ENCODE results near the gene SIVA1. TPM values are rescaled to one million over a fixed set of nuclear protein-coding genes. Genes with fewer than 3 reads are reported as not detected.

Gene SIVA1
- total RNA-seq, 1 donor from 2014 or later = 90.1 TPM

DNA sequence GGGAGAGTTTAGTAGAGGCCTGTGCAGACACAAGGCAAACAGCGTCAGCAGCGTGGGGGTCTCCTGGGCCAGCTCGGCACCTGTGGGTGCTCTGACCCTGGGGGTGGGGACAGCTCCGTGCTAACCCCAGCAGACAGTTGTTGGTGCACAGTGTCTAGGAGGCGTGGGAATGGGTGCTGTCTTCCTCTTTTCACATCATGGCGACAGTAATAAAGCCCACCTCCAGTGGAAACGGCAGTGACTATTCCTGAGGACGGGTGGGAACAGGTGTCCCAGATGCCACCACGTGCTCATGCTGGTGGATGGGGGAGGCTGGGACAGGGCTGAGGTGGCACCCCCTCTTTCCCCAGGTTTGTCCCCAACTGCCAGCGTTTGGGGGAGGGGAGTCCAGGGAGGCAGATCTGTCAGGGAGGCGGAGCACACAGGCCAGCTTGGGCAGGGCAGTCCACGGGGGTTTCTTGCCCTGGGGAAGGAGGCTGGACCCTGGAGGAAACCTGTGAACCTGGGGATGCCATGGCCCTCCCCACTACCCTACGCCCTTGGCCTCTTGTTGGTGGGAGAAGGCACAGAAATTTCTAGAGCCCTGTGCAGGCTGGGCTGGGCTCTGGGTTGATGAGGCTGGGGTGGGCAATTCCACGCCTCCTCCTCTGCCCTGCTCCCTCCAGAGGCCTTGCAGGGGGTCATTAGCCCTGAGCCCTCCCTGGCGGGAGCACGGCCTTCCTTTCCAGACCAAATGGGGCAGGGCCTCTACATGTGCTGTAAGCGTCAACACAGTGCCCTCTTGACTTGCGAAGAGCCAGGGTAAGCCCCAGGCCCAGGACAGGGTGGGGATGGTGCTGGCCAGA is 51.8 kb downstream of the SIVA1 start:
- H3K9me3 Mint-ChIP-seq = no peaks in the 10 kb centered on the region
- no peak for DNase-seq (ENCODE audit: extremely low spot score, unreplicated experiment)
- peaks cover 9% of the 10 kb centered on the region for H3K27me3 Mint-ChIP-seq
- TF ChIP-seq, protein P1, sequence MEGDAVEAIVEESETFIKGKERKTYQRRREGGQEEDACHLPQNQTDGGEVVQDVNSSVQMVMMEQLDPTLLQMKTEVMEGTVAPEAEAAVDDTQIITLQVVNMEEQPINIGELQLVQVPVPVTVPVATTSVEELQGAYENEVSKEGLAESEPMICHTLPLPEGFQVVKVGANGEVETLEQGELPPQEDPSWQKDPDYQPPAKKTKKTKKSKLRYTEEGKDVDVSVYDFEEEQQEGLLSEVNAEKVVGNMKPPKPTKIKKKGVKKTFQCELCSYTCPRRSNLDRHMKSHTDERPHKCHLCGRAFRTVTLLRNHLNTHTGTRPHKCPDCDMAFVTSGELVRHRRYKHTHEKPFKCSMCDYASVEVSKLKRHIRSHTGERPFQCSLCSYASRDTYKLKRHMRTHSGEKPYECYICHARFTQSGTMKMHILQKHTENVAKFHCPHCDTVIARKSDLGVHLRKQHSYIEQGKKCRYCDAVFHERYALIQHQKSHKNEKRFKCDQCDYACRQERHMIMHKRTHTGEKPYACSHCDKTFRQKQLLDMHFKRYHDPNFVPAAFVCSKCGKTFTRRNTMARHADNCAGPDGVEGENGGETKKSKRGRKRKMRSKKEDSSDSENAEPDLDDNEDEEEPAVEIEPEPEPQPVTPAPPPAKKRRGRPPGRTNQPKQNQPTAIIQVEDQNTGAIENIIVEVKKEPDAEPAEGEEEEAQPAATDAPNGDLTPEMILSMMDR (conservative IDR thresholded peaks at IDR 0.05) = no peak
- H3K27ac Mint-ChIP-seq = no peak overlapping the region
- peaks cover 2% of the 10 kb centered on the region for H3K4me1 Mint-ChIP-seq (ENCODE audit: unreplicated experiment)
- H3K36me3 Mint-ChIP-seq = no peaks in the 10 kb centered on the region
- no peak overlapping the region for H3K4me3 Mint-ChIP-seq

DNA sequence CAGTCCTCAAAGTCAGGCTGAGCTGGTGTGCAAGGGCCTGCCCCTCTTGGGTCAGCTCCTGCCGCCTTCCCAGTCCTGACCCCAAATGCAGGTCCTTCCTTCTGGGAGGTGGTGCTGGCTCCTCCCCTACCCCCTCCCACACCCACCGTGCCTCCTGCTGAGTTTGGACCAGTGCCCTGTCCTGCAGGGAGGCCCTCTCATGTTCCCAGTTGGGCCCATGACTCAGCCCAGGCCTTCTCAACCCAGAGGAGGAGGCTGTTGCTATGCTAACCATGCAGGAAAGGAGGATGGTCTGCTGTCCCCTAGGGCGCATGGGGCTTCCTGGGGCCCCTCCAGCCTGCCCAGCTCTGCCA is 52.4 kb downstream of the SIVA1 start:
- H3K4me1 Mint-ChIP-seq (ENCODE audit: unreplicated experiment) = no peaks in the 10 kb centered on the region
- no peak overlapping the region for H3K4me3 Mint-ChIP-seq
- TF ChIP-seq, protein P1 (conservative IDR thresholded peaks at IDR 0.05) = no peak
- peaks cover 6% of the 10 kb centered on the region for H3K27me3 Mint-ChIP-seq
- no peaks in the 10 kb centered on the region for H3K9me3 Mint-ChIP-seq
- no peak for DNase-seq (ENCODE audit: extremely low spot score, unreplicated experiment)
- H3K36me3 Mint-ChIP-seq = no peaks in the 10 kb centered on the region
- no peak overlapping the region for H3K27ac Mint-ChIP-seq

DNA sequence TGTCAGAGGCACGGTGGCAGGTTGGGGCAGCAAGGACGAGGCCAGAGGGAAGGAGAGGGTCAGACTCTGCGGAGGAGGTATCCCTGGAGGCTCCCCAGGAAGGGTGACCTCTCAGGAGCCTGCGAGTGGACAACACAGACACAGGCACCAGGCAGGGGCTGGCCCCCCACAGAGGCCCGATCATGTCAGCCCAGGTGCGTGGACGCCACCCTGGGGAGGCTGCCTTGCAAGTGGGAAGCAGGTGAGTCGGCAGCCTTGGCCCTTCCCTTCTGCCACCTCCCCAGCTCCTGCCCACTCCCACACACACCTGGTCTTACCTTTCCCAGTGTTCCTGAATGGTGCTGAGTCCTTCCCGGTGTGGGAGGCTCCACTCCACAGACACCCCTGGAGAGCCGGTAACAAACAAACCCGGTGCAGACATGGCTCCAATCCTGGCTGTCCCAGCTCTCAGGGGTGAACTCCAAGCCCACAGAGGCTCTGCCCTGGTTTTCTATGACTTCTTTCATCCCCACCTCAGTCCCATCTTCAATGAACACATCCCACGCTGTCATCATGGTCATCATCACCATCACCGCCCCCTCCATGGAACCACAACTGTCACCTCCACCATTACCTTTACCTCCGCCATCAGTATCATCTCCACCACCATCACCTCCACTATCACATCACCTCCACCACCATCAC is 53.1 kb downstream of the SIVA1 start:
- peaks cover 6% of the 10 kb centered on the region for H3K27me3 Mint-ChIP-seq
- H3K4me1 Mint-ChIP-seq (ENCODE audit: unreplicated experiment) = no peaks in the 10 kb centered on the region
- H3K36me3 Mint-ChIP-seq = no peaks in the 10 kb centered on the region
- H3K4me3 Mint-ChIP-seq = peak overlapping the region; percentile 31
- no peaks in the 10 kb centered on the region for H3K9me3 Mint-ChIP-seq
- TF ChIP-seq, protein P1 (conservative IDR thresholded peaks at IDR 0.05) = no peak
- H3K27ac Mint-ChIP-seq = peak overlapping the region; percentile 58
- no peak for DNase-seq (ENCODE audit: extremely low spot score, unreplicated experiment)

DNA sequence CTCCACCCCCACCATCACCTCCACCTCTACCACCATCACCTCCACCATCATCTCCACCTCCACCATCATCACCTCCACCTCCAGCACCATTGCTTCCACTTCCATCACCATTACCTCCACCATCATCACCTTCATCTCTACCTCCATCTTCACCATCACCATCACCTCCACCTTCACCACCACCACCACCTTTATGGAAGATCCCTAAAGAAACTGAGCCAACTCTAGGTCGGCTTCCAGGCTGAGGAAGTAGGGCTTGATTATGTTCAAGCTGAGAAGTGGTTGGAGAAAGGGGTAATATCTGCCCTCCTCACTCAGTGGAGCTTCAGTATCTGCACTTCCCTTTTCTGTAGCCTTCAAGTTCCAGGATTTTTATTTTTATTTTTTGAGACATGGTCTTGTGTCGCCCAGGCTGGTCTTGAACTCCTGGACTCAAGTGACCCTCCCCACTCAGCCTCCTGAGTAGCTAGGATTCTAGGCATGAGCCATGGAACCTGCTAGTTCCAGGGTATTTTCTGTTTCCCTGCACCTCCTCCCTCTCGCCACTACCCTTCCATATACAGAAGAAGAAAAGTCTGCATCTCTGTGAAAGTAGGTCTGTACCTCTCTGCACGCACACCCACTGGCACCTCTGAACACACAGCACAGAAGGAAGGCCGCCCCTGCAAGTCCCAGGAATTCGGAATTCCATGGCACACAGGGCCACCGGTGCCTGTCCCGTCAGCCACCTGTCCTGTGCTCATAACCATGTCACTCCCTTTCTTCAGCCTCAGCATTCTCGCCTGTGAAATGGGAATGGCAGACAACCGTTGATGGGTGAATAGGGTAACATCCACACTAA is 53.9 kb downstream of the SIVA1 start:
- no peak for DNase-seq (ENCODE audit: extremely low spot score, unreplicated experiment)
- TF ChIP-seq, protein P1 (conservative IDR thresholded peaks at IDR 0.05) = no peak
- H3K27me3 Mint-ChIP-seq = peaks cover 3% of the 10 kb centered on the region
- no peak overlapping the region for H3K4me3 Mint-ChIP-seq
- no peaks in the 10 kb centered on the region for H3K4me1 Mint-ChIP-seq (ENCODE audit: unreplicated experiment)
- H3K36me3 Mint-ChIP-seq = no peaks in the 10 kb centered on the region
- H3K27ac Mint-ChIP-seq = peak overlapping the region; percentile 58
- H3K9me3 Mint-ChIP-seq = no peaks in the 10 kb centered on the region

DNA sequence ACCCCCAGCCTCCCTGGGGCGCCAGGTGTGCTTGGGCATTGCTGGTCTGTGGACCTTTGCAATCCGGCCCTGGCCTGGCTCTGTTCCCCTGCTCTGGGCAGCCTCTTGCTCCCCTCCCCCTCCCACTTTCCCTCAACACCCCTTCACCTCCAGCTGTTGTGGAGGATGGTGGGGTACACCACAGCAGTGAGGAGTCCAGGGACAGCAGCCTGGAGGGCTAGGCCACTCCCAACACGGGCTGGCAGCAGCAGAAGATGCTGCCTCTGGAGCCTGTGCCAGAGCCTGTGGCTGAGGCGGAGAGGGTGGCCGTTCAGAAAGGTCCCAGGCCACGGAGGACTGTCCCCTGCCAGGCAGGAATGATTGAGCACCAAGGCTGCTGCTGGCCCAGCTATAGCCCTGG is 55.5 kb downstream of the SIVA1 start:
- no peaks in the 10 kb centered on the region for H3K9me3 Mint-ChIP-seq
- TF ChIP-seq, protein P1 (conservative IDR thresholded peaks at IDR 0.05) = no peak
- no peak for DNase-seq (ENCODE audit: extremely low spot score, unreplicated experiment)
- peaks cover 2% of the 10 kb centered on the region for H3K4me1 Mint-ChIP-seq (ENCODE audit: unreplicated experiment)
- no peak overlapping the region for H3K4me3 Mint-ChIP-seq
- no peaks in the 10 kb centered on the region for H3K36me3 Mint-ChIP-seq
- no peak overlapping the region for H3K27ac Mint-ChIP-seq
- H3K27me3 Mint-ChIP-seq = no peaks in the 10 kb centered on the region

Other genes starting within 250 kb of the SIVA1 start
- not detected in 2 replicates for gene C14orf180, start 173.4 kb upstream of the SIVA1 start, total RNA-seq (ENCODE audit: low replicate concordance)
- gene TMEM179, start 148.4 kb upstream of the SIVA1 start, total RNA-seq (ENCODE audit: low replicate concordance) = 5.6 and 9.0 TPM in 2 replicates
- 45.6 and 78.9 TPM in 2 replicates for gene INF2, start 63.5 kb upstream of the SIVA1 start, total RNA-seq (ENCODE audit: low replicate concordance)
- 3.2 and 6.9 TPM in 2 replicates for gene ADSS1, start 28.9 kb upstream of the SIVA1 start, total RNA-seq (ENCODE audit: low replicate concordance)
- gene AKT1, start 42.6 kb downstream of the SIVA1 start, total RNA-seq (ENCODE audit: low replicate concordance) = 102 and 123 TPM in 2 replicates
- 6.6 and 11.5 TPM in 2 replicates for gene ZBTB42, start 48.0 kb downstream of the SIVA1 start, total RNA-seq (ENCODE audit: low replicate concordance)
- gene CEP170B, start 112.1 kb downstream of the SIVA1 start, total RNA-seq (ENCODE audit: low replicate concordance) = 26.5 and 51.5 TPM in 2 replicates
- gene PLD4, start 171.7 kb downstream of the SIVA1 start, total RNA-seq (ENCODE audit: low replicate concordance) = 0.17 TPM in 2 replicates
- 1.1 and 2.0 TPM in 2 replicates for gene AHNAK2, start 225.2 kb downstream of the SIVA1 start, total RNA-seq (ENCODE audit: low replicate concordance)
- 16.2 and 18.8 TPM in 2 replicates for gene CLBA1, start 232.6 kb downstream of the SIVA1 start, total RNA-seq (ENCODE audit: low replicate concordance)